Measurements from ENCODE around the gene PRDM16. TPM values are rescaled to one million over a fixed set of nuclear protein-coding genes. Genes with fewer than 3 reads are reported as not detected.

PRDM16 gene
- total and polyA plus RNA-seq, 2 of the 4 experiments (the other 2 are of a cell fraction) = 0.02 TPM; not detected in 1

DNA sequence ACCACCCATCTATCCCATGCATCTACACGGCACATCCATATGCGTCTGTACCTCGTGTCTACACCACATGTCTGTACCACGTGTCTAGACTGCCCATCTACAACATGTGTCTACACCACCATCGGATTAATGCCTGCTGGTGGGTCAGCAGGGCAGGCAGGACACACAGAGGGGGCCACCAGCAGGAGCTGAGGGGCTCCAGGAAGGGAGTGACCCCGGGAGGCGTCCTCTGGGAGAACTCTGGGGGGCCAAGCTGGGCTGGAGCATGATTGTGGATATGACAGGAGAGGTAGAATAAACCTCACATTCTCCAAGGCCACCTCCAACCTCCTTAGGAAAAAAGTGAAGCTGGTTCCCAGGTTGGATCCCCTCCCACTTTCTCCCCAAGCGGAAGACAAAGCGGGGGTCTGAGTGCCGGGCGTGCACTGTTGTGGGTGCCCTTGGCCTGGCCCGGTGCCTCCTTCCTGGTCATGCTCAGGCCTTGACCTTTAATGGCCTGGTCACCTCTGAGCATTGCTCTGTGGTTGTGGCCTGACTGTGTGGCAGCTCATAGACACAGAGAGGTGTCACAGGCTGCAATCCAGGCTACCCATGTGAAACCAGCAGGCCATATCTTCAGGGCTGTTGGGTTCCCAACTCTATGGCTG lies 48.6 kb upstream of the PRDM16 start:
- BruUV-seq (replicated peaks) = no TSS peak
- in situ Hi-C loops (cut with MboI; ENCODE audit: low sequenced_read_pairs) = no loop called here

More for the DNA sequence above, 48.6 kb upstream of the PRDM16 start:
- Histone ChIP-seq H2BK15ac (ENCODE audit: low read depth, low read length) (no peak overlapping the region), H3K9ac (ENCODE audit: low read depth, low read length) (no peak overlapping the region), H3K36me3 (ENCODE audit: control insufficient read depth, insufficient read depth, low read length) (no peaks in the 10 kb centered on the region), H3K4ac (ENCODE audit: low read depth, low read length) (no peak overlapping the region), H4K8ac (ENCODE audit: low read depth in 2 of 2, low read length in 2 of 2) (no peak overlapping the region), H3K9me1 (ENCODE audit: insufficient read depth, low read length) (no peaks in the 10 kb centered on the region), H4K20me1 (ENCODE audit: insufficient read depth, low read length) (no peaks in the 10 kb centered on the region), H3K4me1 (ENCODE audit: control insufficient read depth, insufficient read depth, low read length) (no peaks in the 10 kb centered on the region), H2AK5ac (ENCODE audit: low read depth, low read length) (no peak overlapping the region), H2BK5ac (ENCODE audit: low read depth, low read length, poor library complexity, severe bottlenecking) (no peak overlapping the region), H3K18ac (ENCODE audit: low read depth, low read length) (no peak overlapping the region), H3K56ac (ENCODE audit: extremely low read depth, insufficient read depth, low read length) (no peak overlapping the region), H4K91ac (ENCODE audit: insufficient read depth, low read depth, low read length) (no peak overlapping the region), H3K27ac (ENCODE audit: insufficient read depth, low read length) (no peak overlapping the region), H3K23ac (ENCODE audit: low read depth, low read length) (no peak overlapping the region), H2BK120ac (ENCODE audit: low read depth, low read length) (no peak overlapping the region), H3K14ac (replicated peaks; ENCODE audit: low read depth, low read length) (no peak overlapping the region), H3K4me2 (ENCODE audit: low read depth, low read length) (no peak overlapping the region), H4K5ac (ENCODE audit: low read depth, low read length) (no peak overlapping the region), H2AFZ (replicated peaks; ENCODE audit: low read length, poor library complexity) (no peak overlapping the region), H3K27me3 (ENCODE audit: control insufficient read depth, insufficient read depth, low read length) (no peaks in the 10 kb centered on the region), H3K79me1 (ENCODE audit: low read depth in 1 of 2, low read length in 2 of 2) (no peaks in the 10 kb centered on the region), H2AK9ac (replicated peaks; ENCODE audit: low read depth, low read length, poor library complexity) (no peak overlapping the region), H3K4me3 (ENCODE audit: insufficient read depth, low read depth, low read length) (no peak overlapping the region), H3K9me3 (ENCODE audit: control insufficient read depth, insufficient read depth, low read length) (peaks cover 60% of the 10 kb centered on the region), H2BK20ac (ENCODE audit: low read depth, low read length) (no peak overlapping the region)
- intact Hi-C loops (cut with micrococcal nuclease) (no loop called here), dilution Hi-C loops (cut with HindIII; ENCODE audit: low sequenced_read_pairs, unreplicated experiment) (no loop called here)
- POLR2A ChIA-PET (ENCODE audit: unreplicated experiment) = no interaction called here
- ATAC-seq (ENCODE audit: low read depth) (no peak), DNase-seq (no peak)
- 56% methylated on average over 3 of the region's 12 CpGs; no CpG with 5 or more reads in 1 of the 2 experiments for WGBS, 2 experiments (ENCODE audit: extremely low coverage in 2 of 2, insufficient read length in 1 of 2)
- TF ChIP-seq, protein P1, sequence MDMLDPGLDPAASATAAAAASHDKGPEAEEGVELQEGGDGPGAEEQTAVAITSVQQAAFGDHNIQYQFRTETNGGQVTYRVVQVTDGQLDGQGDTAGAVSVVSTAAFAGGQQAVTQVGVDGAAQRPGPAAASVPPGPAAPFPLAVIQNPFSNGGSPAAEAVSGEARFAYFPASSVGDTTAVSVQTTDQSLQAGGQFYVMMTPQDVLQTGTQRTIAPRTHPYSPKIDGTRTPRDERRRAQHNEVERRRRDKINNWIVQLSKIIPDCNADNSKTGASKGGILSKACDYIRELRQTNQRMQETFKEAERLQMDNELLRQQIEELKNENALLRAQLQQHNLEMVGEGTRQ (IDR thresholded peaks at IDR 0.05; ENCODE audit: low read depth, low read length) = no peak
- TF ChIP-seq MAZ (IDR thresholded peaks at IDR 0.05; ENCODE audit: borderline replicate concordance, low read depth, low read length) (no peak), ELK1 (IDR thresholded peaks at IDR 0.05; ENCODE audit: borderline replicate concordance, low read depth, low read length) (no peak), RAD21 (IDR thresholded peaks at IDR 0.05; ENCODE audit: low read length) (no peak), BHLHE40 (IDR thresholded peaks at IDR 0.05; ENCODE audit: low read depth, low read length) (no peak), RCOR1 (IDR thresholded peaks at IDR 0.05; ENCODE audit: insufficient replicate concordance, low read length) (no peak), FOS (IDR thresholded peaks at IDR 0.05; ENCODE audit: low read depth, low read length) (no peak), CEBPB (IDR thresholded peaks at IDR 0.05; ENCODE audit: low read depth, low read length) (no peak), NFE2L2 (IDR thresholded peaks at IDR 0.05; ENCODE audit: low read depth, low read length) (no peak), CHD1 (IDR thresholded peaks at IDR 0.05; ENCODE audit: low read depth, low read length) (no peak), SMC3 (IDR thresholded peaks at IDR 0.05; ENCODE audit: low read depth, low read length) (no peak), CTCF (conservative IDR thresholded peaks at IDR 0.05; ENCODE audit: low read depth, low read length) (no peak), POLR2A (IDR thresholded peaks at IDR 0.05; ENCODE audit: low read depth, low read length) (no peak), MXI1 (IDR thresholded peaks at IDR 0.05; ENCODE audit: borderline replicate concordance, low read depth, low read length) (no peak), MAFK (IDR thresholded peaks at IDR 0.05; ENCODE audit: low read depth, low read length) (no peak)
- CTCF ChIA-PET = no interaction called here
